Fibroblast of gingiva (primary cell): Measurements from ENCODE around the gene MRAP2.
A peak's percentile ranks its signal among the peaks of the same experiment; 100 is the strongest.
"Not testable (repeated sequence)": the region's sequence is repeated elsewhere in the genome, so short reads cannot be mapped to it uniquely, and the experiment has no call there.

Source experiments
- DNase-seq: peaks from one replicate; pipeline ENCODE4 v3.0.0-alpha.2; 2011; ENCODE audit warnings: low read depth

The MRAP2 gene

DNA sequence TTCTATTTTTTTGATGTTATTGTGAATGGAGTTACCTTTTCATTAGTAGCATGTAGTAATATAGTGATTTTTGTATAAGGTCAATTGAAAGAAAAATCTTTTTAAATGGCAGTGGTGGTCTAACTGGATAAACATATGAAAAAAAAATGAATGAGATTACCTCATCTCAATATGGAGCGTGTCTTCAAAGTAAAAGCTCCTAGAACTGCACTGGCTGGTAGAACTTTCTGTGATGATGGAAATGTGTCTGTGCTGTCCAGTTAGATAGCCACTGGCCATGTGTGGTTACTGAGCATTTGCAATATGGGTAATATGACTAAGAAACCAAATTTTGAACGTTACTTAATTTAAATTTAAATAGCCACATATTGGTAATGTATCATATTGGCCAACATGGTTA is 44.1 kb downstream of the MRAP2 start:
- DNase-seq: no peak

DNA sequence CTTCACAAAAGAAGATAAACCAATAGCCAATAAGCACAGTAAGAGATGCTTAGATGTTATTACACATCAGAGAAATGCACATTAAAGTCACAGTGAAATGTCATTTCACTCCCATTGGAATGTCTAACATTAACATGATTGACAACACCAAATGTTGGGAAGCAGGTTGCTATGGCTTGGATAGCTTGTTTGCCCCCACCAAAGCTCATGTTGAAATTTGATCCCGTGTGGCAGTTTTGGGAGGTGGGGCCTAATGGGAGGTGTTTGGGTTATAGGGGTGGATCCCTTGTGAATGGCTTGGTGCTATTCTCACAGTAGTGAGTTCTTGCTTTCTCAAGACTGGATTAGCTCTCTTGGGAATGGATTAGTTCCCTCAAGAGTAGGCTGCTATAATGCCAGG is 44.8 kb downstream of the MRAP2 start:
- DNase-seq: no peak

DNA sequence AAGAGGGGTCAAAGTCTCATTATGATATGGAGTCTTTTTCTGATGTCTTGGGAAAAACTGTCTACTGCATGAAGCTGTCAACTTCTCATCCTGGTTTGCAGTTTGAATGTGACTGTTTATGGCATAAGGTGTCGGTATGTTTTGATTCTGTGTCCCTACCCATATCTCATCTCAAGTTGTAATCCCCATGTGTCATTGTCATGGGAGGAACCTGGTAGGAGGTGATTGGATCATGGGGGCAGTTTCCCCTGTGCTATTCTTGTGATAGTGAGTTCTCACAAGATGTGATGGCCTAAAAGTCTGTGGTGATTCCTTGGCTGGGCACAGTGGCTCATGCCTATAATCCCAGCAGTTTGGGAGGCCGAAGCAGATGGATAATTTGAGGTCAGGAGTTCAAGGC is 47.6 kb downstream of the MRAP2 start:
- DNase-seq: no peak

DNA sequence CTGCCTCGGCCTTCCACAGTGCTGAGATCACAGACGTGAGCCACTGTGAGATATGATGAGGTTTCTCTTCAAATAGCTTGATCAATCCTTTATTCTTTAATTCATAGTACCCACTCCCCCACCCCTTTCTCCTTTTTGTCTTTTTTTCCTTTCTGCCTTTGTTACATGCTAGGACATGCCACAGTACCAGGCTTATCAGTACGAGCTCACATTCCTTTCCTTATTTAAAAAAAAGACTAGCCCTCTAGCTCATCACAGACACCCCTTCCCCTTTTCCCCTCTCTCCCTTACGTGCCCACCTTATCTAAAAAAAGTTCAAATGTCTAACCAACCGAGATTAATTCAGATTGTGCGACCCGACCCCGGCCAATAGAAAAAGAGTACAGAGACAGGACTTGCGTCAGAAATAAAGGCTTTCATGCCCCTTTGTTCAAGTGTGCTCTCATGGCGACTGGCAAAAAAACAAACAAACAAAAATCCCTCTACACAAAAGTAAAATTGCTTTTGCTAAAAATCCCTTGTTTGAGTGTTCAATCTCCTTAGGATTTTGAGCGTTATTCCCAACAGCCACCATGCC is 49.2 kb downstream of the MRAP2 start:
- no peak for DNase-seq

DNA sequence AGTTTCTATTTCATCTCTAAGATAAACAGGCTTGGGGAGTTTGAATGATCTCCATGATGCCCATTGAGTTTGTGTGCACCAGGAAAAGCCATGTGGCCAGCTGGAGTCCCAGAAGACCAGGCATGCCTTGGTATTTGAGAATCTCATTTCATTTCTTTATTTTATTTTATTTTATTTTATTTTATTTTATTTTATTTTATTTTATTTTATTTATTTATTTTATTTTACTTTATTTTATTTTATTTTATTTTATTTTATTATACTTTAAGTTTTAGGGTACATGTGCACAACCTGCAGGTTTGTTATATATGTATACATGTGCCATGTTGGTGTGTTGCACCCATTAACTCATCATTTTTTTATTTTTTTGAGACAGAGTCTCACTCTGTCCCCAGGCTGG is 51.1 kb downstream of the MRAP2 start:
- not testable (repeated sequence) for DNase-seq

DNA sequence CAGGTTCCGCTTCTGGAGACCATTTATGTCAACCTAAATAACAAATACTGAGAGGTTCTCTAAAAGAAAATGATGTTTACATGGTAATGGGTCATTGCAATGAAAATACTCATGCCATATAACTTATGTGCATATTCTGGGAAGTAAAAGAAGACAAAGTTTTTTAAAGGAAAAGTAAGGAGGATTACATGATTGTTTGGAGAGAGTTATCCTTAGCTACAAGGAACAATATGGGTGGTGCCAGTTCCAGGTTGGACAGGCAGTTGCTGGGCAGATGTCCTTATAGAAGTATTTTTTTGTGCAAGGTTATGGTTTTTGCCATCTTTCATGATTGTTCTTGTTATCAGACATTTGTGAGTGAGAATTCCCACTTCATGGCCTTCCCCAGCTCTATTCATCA is 52.5 kb downstream of the MRAP2 start:
- DNase-seq: no peak

DNA sequence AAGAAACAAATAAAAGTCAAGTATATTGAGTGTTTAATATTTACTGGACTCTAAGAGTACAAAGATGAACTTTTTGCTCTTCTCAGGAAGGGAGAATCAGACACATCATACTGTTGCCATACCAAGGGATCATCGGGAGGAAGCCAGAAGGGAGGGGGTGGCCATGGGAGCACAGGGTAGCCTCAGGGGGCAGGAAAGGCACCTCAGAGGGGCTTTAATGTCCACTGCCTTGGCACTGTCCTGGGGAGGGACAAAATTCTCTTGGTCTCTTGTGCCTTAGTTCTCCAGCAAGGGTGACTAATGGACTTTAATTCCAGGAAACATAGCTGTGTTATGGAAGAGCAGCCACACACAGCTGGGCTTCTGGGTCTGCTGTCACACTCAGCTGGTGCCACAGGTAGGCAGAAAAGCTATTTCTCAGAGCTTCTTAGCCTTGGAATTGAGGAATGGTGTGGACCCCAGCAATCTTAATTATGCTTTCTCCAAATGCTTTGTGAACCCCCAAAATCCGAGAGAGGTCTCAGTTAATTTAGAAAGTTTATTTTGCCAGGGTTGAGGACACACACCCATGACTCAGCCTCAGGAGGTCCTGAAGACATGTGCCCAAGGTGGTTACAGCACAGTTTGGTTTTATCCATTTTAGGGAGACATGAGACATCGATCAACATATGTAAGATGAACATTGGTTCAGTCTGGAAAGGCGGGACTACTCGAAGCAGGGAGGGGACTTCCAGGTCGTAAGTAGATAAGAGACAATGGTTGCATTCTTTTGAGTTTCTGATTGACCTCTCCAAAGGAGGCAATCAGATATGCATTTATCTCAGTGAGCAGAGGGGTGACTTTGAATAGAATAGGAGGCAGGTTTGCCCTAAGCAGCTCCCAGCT is 53.2 kb downstream of the MRAP2 start:
- no peak for DNase-seq

DNA sequence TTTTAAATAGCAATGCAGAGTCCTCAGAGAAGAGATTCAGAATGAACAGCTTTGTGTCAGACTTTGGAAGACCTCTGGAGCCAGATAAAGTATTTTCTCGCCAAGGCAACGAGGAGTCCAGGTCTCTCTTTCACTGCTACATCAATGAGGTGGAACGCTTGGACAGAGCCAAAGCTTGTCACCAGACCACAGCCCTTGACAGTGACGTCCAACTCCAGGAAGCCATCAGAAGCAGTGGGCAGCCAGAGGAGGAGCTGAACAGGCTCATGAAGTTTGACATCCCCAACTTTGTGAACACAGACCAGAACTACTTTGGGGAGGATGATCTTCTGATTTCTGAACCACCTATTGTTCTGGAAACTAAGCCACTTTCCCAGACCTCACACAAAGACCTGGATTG is 55.5 kb downstream of the MRAP2 start:
- no peak for DNase-seq

DNA sequence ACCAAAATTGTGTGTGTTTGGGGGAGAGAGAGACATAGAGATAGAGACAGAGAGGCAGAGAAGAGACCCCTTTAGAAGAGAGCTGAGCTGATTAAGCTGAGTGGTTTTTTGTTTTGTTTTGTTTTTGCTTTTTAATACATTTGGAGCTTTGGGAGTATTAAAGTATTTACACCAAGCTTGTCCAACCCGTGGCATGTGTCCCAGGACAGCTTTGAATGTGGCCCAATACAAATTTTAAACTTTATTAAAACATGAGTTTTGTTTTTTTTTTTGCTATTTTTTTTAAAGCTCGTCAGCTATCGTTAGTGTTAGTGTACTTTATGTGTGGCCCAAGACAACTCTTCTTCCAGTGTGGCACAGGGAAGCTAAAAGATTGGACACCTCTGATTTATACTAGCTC is 56.0 kb downstream of the MRAP2 start:
- no peak for DNase-seq

DNA sequence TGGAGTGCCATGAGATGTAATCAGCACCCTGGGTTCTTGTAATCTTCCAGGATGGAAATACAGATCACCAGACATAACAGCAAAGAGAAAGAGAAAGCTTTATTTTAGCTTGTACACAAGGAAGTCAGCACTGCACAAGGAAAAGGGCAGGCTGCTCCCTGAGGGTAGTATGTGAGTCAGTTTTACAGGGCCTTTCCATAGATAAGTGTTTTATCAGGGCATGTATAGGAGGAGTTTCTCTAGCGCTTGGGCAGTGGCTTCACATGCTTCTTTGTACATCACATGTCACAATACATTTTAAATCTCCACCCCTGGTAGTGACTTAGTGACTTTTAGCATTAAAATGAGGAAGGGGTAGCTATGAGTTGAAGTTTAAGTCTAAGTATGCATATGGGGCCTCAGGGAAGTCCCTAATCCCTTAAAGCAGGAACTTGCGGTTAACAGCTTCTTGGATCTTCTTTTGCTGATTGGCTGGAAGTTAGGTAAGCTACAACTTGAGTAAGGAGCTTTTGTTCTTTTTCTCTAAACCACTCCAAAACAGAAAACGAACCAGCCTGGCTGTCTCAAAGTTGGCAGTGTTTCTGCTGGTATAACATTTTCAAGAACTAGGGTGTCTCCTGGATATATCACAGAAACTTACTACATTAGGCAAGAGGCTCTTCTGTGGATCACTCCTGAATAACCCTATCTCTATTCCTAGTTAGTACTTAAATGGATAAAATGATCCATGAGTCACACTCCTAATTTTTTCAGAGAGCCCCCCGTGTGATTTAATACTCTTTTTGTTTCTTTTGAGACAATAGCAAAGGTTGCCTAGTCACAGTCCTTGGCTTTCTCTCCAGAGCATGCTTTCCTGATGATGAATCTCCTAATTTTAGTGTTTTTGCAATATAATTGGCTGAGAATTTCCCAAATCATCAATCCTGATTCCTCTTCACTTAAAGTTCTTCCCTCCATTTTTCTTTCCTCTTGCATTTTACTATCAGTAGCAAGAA is 60.2 kb downstream of the MRAP2 start:
- peak; percentile 26 for DNase-seq

DNA sequence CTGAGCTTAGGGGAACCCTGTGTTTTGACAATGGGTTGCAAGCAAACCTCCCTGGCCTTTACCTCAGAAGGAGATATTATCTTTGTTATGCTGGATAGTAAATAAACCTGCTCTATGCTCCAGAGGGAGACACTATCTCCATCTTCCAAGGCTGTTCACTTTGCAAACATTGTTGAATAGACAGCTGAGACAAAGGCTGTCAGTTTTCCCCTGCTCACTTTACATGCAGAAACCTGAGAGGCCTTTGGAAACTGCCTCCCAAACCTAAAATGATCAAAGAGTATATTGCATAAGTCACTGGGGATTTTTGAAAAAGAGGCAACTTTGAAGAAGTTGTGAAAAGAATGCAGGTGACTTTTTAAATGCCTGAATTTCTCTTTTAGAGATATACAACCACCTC is 61.6 kb downstream of the MRAP2 start:
- no peak for DNase-seq

DNA sequence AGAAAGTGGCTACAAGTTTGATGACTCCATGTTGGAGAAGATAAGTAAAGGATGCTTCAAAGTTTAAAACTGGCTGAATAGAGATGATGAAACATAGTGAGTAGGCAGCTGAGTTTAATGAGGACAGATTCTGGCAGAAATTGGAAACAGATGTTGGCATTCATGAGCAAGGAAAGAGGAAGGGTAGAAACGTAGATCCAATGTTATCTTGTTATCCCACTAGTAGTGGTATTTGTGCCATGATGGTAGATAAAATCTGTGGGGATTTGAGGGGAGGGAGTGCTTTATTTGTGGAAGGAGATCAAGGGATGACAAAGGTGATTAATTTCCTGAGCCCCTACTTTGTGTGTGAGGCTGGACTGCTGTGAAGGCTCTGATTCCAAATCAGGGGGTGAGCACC is 69.5 kb downstream of the MRAP2 start:
- peak; percentile 67 for DNase-seq

DNA sequence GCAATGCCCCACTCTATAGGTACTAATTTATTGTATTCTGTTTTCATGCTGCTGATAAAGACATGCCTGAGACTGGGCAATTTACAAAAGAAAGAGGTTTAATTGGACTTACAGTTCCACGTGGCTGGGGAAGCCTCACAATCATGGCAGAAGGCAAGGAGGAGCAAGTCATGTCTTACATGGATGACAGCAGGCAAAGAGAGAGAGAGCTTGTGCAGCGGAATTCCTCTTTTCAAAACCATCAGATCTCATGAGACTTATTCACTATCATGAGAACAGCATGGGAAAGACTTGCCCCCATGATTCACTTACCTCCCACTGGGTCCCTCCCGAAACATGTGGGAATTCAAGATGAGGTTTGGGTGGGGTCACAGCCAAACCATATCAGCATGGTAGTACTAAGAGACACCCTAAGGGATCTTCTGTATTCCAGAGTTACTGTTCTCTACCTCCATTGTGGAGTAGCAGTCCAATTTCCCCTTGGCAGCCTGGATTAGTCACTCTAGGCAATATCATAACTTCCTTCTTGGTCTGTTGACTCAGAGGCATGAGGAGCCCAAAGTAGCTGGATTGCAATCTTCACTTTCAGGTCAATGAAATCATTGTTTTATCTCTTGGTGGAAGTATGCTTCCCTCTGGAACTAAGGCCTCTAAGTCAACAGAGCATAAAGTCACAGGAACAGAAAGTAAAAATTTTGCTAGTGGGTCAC is 71.8 kb downstream of the MRAP2 start:
- not testable (repeated sequence) for DNase-seq

DNA sequence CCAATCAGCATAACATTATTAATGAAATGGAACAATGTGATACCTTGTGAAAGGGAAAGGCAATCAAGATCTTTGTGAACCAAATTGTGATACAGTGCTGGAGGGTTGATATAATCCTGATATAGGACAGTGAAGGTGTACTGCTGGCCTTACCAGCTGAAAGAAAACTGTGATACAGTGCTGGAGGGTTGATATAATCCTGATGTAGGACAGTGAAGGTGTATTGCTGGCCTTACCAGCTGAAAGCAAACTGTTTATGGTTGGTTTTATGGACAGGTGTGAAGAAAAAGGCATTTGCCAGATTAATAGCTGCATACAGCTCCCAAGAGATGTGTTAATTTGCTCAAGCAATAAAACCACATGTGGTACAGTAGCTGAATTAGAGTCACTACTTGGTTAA is 73.9 kb downstream of the MRAP2 start:
- no peak for DNase-seq

DNA sequence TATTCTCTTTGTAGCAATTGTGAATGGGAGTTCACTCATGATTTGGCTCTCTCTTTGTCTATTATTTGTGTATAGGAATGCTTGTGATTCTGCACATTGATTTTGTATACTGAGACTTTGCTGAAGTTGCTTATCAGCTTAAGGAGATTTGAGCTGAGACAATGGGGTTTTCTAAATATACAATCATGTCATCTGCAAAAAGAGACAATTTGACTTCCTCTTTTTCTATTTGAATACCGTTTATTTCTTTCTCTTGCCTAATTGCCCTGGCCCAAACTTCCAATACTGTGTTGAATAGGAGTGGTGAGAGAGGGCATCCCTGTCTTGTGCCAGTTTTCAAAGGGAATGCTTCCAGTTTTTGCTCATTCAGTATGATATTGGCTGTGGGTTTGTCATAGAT is 77.8 kb downstream of the MRAP2 start:
- not testable (repeated sequence) for DNase-seq

DNA sequence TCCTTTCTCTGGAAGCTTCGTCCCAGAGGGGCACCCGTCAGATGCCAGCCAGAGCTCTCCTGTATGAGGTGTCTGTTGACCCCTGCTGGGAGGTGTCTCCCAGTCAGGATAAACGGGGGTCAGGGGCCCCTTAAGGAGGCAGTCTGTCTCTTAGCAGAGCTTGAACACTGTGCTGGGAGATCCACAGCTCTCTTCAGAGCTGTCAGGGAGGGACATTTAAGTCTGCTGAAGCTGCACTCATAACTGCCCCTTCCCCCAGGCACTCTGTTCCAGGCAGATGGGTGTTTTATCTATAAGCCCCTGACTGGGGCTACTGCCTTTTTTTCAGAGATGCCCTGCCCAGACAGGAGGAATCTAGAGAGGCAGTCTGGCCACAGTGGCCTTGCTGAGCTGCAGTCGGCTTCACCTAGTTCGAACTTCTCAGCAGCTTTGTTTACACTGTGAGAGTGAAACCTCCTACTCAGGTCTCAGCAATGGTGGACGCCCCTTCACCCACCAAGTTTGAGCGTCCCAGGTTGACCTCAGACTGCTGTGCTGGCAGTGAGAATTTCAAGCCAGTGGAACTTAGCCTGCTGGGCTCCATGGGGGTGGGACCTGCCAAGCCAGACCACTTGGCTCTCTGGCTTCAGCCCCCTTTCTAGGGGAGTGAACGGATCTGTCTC is 81.5 kb downstream of the MRAP2 start:
- DNase-seq: not testable (repeated sequence)

DNA sequence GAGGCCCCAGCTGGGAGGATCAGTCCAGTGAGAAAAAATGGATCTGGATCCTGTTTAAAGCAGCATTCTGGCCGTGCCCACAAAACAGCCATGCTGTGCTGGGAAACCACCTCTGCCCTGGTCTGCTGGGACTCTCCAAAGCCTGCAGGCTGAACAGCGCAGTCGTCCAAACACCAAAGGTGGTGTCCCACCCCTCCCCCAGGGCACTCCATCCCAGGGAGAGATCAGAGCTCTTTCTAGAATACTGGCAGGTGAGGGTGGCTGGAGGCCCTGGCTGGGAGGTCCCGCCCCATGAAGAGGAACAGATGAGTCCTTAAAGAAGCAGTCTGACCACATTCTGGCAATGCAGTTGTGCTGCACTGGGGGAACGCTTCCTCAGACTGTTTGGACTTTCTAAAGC is 84.6 kb downstream of the MRAP2 start:
- no peak for DNase-seq

DNA sequence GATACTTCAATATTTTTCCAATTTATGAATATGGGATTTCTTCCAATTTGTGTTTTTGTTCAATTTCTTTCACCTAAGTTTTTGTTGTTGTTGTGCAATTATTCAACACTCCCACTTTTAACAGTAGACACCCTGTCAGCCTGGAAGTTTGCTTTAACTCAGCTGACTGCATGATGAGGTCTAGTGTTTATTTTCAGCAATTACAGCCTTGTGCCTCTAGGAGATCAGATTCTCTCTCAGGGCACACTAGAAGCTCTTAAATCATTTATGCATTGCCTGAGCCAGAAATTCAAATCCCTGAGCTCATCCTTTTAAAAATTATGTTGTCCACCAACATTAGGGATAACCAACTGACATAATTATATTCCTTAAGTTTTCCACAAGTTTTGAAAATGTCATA is 85.7 kb downstream of the MRAP2 start:
- no peak for DNase-seq

DNA sequence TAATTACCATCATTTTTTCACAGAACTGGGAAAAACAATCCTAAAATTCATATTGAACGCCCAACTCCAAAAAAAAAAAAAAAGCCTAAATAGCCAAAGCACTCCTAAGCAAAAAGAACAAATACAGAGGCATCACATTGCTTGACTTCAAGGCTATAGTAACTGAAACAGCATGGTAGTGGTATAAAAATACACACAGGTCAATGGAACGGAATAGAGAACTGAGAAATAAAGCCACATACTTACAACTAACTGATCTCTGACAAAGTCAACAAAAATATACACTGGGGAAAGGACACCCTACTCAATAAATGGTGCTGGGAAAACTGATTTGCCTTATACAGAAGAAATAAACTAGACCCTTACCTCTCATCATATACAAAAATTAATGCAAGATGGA is 89.6 kb downstream of the MRAP2 start:
- no peak for DNase-seq

DNA sequence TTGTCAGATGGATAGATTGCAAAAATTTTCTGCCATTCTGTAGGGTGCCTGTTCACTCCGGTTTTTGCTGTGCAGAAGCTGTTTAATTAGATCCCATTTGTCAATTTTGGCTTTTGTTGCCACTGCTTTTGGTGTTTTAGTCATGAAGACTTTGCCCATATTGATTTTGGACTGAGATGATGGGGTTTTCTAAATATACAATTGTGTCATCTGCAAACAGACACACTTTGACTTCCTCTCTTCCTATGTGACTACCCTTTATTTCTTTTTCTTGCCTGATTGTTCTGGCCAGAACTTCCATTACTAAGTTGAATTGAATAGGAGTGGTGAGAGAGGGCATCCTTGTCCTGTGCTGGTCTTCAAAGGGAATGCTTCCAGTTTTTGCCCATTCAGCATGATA is 96.0 kb downstream of the MRAP2 start:
- DNase-seq: not testable (repeated sequence)

DNA sequence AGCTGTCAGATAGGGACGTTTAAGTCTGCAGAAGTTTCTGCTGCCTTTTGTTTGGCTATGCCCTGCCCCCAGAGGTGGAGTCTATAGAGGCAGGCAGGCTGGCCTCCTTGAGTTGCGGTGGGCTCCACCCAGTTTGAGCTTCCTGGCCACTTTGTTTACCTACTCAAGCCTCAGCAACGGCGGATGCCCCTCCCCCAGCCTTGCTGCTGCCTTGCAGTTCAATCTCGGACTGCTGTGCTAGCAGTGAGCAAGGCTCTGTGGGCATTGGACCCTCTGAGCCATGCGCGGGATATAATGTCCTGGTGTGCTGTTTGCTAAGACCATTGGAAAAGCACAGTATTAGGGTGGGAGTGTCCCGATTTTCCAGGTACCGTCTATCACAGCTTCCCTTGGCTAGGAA is 99.8 kb downstream of the MRAP2 start:
- not testable (repeated sequence) for DNase-seq
